ENCODE measurements around the gene MKI67.

DNA sequence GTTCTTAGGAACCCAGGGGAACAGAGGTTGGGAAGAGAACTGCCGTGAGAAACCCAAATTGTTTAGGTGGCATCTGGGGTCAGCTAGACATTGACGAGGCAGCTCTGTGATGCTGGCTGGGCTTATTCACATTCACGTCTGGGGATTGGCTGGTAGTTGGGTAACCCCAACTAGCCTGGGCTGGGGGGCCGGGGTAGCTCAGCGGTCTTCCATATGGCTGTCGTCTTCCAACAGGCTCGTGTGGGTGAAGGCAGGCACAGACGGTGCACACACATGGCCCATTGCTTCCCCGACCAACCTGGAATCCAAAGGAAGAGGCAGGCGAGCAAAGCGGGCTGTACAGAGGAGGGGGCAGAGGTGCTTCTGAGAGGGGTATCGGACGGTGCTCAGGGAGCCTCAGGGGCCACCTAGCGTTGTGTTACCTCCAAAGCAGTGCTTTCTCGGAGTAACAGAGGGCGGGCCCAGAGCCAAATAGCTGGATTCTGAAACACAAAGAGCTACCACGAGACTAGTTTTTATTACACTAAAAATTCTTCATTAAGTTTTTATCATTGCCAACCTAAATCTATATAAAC lies 34.5 kb downstream of the MKI67 start:
- no peak for TF ChIP-seq POLR2A (IDR thresholded peaks at IDR 0.05)
- TF ChIP-seq, protein P1, sequence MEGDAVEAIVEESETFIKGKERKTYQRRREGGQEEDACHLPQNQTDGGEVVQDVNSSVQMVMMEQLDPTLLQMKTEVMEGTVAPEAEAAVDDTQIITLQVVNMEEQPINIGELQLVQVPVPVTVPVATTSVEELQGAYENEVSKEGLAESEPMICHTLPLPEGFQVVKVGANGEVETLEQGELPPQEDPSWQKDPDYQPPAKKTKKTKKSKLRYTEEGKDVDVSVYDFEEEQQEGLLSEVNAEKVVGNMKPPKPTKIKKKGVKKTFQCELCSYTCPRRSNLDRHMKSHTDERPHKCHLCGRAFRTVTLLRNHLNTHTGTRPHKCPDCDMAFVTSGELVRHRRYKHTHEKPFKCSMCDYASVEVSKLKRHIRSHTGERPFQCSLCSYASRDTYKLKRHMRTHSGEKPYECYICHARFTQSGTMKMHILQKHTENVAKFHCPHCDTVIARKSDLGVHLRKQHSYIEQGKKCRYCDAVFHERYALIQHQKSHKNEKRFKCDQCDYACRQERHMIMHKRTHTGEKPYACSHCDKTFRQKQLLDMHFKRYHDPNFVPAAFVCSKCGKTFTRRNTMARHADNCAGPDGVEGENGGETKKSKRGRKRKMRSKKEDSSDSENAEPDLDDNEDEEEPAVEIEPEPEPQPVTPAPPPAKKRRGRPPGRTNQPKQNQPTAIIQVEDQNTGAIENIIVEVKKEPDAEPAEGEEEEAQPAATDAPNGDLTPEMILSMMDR (IDR thresholded peaks at IDR 0.05 in 8 of 11, conservative IDR thresholded peaks at IDR 0.05 in 3 of 11) = no peak

Data from spleen (tissue), 7 donors.